Measurements from ENCODE around the gene SORCS2. TPM values are rescaled to one million over a fixed set of nuclear protein-coding genes. Genes with fewer than 3 reads are reported as not detected.

SORCS2 gene
- polyA plus RNA-seq, 3 donors = 0.46 to 0.55 TPM; not detected in 1

DNA sequence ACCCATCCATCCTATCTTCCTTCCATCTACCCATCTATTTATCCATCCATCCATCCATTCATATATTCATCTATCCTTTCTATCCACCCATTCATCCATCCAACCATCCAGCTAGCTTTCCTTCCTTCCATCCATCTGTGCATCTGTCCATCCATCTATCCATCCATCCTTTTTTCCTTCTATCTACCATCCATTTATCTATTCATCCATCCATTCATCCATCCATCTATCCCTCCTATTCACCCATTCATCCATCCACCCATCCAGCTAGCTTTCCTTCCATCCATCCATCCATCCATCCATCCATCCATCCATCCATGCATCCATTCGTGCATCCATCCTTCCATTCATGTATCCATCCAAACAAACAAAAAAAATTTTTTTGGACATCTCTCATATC, 123.6 kb downstream of the SORCS2 start:
- no peaks in the 10 kb centered on the region for H3K4me1 ChIP-seq (ENCODE audit: control insufficient read depth in 1 of 2, insufficient read depth in 2 of 2, low read length in 2 of 2)

DNA sequence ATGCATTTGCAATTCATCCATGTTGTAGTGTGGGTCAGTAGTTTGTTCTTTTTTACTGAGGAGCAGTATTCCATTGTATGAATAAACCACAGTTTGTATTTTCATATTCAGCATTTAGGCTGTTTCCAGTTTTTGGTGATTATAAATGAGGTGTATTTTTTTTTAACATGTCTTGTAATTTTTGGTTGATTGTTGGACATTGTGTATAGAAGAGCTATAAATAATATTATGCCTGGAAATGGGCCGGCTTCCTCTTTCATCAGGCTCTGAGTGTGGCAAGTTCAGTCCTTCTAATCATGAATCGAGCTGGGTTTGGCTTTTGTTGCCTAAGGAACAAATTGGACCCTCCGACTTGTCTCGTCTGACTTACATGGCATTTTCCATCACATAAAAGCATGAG, 126.7 kb downstream of the SORCS2 start:
- H3K27me3 ChIP-seq (ENCODE audit: control insufficient read depth in 2 of 2, insufficient read depth in 2 of 2, low read length in 2 of 2) = no peaks in the 10 kb centered on the region
- no peaks in the 10 kb centered on the region for H4K20me1 ChIP-seq (ENCODE audit: insufficient read depth, low read length)
- H3K27ac ChIP-seq (ENCODE audit: low read depth in 1 of 2, low read length in 2 of 2) = no peak overlapping the region
- no peak overlapping the region for H3K4me2 ChIP-seq (replicated peaks; ENCODE audit: extremely low read depth, low read length, poor library complexity, severe bottlenecking)
- H3K9ac ChIP-seq (ENCODE audit: insufficient read depth, low read length, poor library complexity, severe bottlenecking) = no peak overlapping the region
- no peaks in the 10 kb centered on the region for H3K79me2 ChIP-seq (ENCODE audit: insufficient read depth, low read length)
- H3K4me1 ChIP-seq (ENCODE audit: control insufficient read depth in 1 of 2, insufficient read depth in 2 of 2, low read length in 2 of 2) = no peaks in the 10 kb centered on the region
- H3K4me3 ChIP-seq (replicated peaks in 1 of 3; ENCODE audit: low read depth in 2 of 3, low read length in 3 of 3) = no peak overlapping the region
- no peaks in the 10 kb centered on the region for H3K4me1 Mint-ChIP-seq
- no peak overlapping the region for H2AFZ ChIP-seq (ENCODE audit: insufficient read depth, low read depth, low read length, poor library complexity, severe bottlenecking)
- WGBS (ENCODE audit: insufficient coverage) = 70% methylated on average over 2 of the region's 4 CpGs
- intact Hi-C loops (cut with micrococcal nuclease) = no loop called here
- no peak for TF ChIP-seq CTCF (IDR thresholded peaks at IDR 0.05)
- H3K9me3 Mint-ChIP-seq = peaks cover 3 to 17% (median 15%) of the 10 kb centered on the region in 7 donors
- H3K36me3 Mint-ChIP-seq = no peaks in the 10 kb centered on the region
- DNase-seq = no peak
- H3K27ac Mint-ChIP-seq = no peak overlapping the region
- H3K9me3 ChIP-seq (replicated peaks in 1 of 2; ENCODE audit: control insufficient read depth in 1 of 2, insufficient read depth in 1 of 2, low read length in 2 of 2) = peaks cover 0 to 21% of the 10 kb centered on the region in 2 donors
- no peak overlapping the region for H3K4me3 Mint-ChIP-seq
- H3K36me3 ChIP-seq (replicated peaks in 1 of 2; ENCODE audit: control insufficient read depth in 1 of 2, insufficient read depth in 2 of 2, low read length in 2 of 2) = no peaks in the 10 kb centered on the region
- peaks cover 4 to 15% (median 9%) of the 10 kb centered on the region in 3 donors for H3K27me3 Mint-ChIP-seq (ENCODE audit: low read depth in 3 of 3)

More for the DNA sequence above, 123.6 kb downstream of the SORCS2 start:
- DNase-seq = no peak
- Histone ChIP-seq H3K27me3 (ENCODE audit: control insufficient read depth in 2 of 2, insufficient read depth in 2 of 2, low read length in 2 of 2) (no peaks in the 10 kb centered on the region), H3K27ac (ENCODE audit: low read depth in 1 of 2, low read length in 2 of 2) (no peak overlapping the region), H2AFZ (ENCODE audit: insufficient read depth, low read depth, low read length, poor library complexity, severe bottlenecking) (no peak overlapping the region), H3K36me3 (replicated peaks in 1 of 2; ENCODE audit: control insufficient read depth in 1 of 2, insufficient read depth in 2 of 2, low read length in 2 of 2) (no peaks in the 10 kb centered on the region), H4K20me1 (ENCODE audit: insufficient read depth, low read length) (no peaks in the 10 kb centered on the region), H3K9ac (ENCODE audit: insufficient read depth, low read length, poor library complexity, severe bottlenecking) (no peak overlapping the region), H3K9me3 (replicated peaks in 1 of 2; ENCODE audit: control insufficient read depth in 1 of 2, insufficient read depth in 1 of 2, low read length in 2 of 2) (peaks cover 0 to 21% of the 10 kb centered on the region in 2 donors), H3K4me2 (replicated peaks; ENCODE audit: extremely low read depth, low read length, poor library complexity, severe bottlenecking) (no peak overlapping the region), H3K4me3 (replicated peaks in 1 of 3; ENCODE audit: low read depth in 2 of 3, low read length in 3 of 3) (no peak overlapping the region), H3K79me2 (ENCODE audit: insufficient read depth, low read length) (no peaks in the 10 kb centered on the region)
- peaks cover 3 to 17% (median 14%) of the 10 kb centered on the region in 7 donors for H3K9me3 Mint-ChIP-seq
- intact Hi-C loops (cut with micrococcal nuclease) = no loop called here
- WGBS (ENCODE audit: insufficient coverage) = no CpG with 5 or more reads among the region's 1 CpG
- no peak overlapping the region for H3K27ac Mint-ChIP-seq
- H3K4me3 Mint-ChIP-seq = no peak overlapping the region
- TF ChIP-seq CTCF (IDR thresholded peaks at IDR 0.05) = no peak
- no peaks in the 10 kb centered on the region for H3K36me3 Mint-ChIP-seq
- H3K4me1 Mint-ChIP-seq = no peaks in the 10 kb centered on the region
- peaks cover 0 to 7% (median 4%) of the 10 kb centered on the region in 3 donors for H3K27me3 Mint-ChIP-seq (ENCODE audit: low read depth in 3 of 3)

Measured in CD14-positive monocyte (primary cell).